GM21737 (cell line): ENCODE data around the gene PTPMT1.

Source experiments
- ATAC-seq: cut with Tn5 transposase; IDR thresholded peaks from one replicate; pipeline ENCODE4 v1.9.1; 2021; ENCODE audit warnings: mild to moderate bottlenecking, moderate library complexity; ENCODE audit not compliant: unreplicated experiment

Gene PTPMT1

DNA sequence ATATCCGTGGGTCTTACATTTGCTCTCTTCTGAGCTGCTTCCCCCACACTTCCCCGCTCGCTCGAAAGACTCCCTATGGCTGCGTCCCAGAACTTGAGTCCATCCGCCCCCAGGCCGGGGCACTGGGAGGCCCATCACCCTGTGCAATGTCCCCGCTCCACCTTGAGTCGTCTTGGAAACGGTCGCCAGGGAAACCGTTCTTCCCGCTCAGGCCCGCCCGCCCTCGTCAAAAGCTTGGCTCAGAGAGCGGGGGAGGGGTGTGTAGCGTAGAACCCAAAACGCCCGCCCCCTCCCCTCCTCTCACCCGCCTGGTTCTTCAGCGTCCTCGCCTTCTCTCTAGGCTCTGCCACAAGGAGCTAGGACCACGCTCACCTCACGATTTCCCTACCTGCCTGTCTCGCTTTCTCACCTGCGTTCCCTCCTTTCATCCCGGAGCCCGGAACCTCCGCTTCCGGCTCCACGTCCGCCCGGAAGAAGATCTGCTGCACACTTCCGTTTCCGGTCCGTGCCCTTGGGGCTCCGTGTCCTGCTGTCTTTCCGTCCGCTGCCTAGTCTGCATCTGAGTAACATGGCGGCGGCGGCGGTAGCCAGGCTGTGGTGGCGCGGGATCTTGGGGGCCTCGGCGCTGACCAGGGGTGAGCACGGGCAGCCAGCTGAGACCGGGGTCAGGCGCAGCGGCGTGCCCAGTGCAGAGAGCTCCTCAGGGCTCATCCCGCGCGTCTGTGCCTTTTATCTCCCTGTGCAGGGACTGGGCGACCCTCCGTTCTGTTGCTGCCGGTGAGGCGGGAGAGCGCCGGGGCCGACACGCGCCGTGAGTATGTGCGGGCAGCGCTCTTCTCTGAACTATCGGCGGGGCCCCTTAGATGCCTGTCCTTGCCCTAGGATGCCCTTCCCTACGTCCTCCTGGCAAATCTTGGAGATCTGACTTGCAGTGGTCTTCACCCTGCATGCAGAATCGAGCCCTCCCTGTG lies 13.4 kb downstream of the PTPMT1 start, which contains the start of the genes KBTBD4 and NDUFS3:
Gene KBTBD4, minus strand, starts transcription at position 447 of the 971 bp plus-strand sequence. Its CDS starts 19 bp downstream, at position 428.
Gene NDUFS3, plus strand, starts transcription at position 551 of the 971 bp plus-strand sequence. Its CDS starts 18 bp downstream, at position 569.
- ATAC-seq, result peak; percentile 90

DNA sequence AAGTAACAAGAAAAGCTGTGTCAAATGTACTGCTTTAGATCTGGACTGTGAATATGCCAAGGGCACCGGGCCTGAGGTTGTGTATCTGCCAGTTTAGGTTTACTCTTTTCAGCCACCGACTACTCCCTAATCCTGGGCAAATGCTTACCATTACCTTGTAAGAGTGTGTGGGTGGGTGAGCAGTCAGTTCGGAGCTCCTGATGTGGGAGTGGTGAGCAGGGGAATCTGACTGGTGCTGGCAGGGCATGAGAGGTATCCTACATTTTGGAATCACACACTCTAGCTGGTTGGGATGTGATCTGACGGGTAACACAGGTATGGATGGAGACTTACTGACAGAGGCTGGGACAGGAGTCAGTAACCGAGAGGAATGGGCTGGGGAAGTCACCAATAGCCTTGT lies 18.4 kb downstream of the PTPMT1 start:
- ATAC-seq, result no peak

DNA sequence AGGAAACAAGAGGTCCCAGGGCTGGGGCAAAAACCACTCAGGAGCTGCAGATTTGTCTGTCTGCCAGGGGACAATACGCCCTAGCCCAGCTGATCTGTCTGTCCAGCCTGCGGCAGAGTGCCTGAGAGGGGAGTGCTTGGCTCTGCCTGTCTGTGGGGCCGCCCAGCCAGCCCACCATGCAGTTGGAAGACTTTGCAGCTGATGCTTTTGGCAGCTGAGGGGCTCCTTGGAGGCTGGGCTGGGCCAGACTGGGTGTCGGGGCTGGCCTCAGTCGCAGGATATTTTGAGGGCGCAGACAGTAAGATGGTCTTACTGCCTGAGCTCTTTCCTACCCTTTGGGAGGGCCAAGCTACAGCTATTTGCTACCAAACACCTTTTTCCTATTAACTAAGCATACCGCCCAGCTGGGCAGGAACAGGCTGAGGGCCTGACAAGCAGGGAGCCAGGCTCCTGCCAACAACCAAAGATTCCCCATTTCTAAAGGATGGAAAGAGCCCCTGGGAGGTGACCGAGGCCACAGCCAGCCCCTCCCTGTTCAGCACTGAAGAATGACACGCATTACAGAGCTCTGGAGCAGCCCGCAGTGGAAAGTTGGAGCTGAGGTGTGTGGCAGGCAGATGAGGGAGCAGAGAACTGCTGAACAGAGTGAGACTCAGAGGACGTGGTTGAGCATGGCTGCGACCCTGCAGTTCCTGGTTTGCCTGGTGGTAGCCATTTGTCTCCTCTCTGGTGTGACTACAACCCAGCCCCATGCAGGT lies 20.9 kb downstream of the PTPMT1 start, which contains the start of gene FAM180B:
Gene FAM180B, plus strand, starts transcription at position 581 of the 758 bp plus-strand sequence. Its CDS starts 91 bp downstream, at position 672.
- ATAC-seq, result no peak

DNA sequence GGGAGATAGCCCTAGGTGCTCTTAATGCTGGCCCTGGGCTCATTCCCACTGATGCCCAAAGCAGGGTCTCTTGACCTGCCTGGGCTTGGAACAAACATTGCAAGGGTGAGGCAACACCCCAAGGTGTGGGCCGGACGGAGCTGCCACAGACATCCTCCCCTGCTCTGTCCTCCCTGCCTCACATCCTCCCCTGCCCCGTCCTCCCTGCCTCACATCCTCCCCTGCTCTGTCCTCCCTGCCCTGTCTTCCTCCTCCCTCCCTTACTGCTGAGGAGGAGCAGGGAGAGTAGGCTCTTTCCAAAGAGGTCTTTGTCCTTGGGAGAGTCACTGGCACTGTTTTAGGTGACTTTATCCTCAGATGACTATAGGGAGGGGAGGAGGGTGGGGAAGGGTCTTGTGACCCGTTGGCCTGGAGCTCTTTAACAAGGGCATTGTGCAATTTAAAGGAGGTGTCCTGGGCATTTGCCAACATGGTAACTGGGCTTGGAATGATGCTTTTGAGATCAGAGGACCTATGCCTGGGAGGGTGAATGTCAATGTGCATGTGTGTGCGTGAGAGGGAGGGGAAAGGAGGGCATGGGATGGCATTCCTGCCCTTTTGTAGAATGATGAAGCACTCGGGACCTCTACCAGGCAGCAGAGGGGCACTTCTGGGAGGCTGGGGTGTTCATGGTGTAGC lies 21.8 kb downstream of the PTPMT1 start:
- ATAC-seq, result no peak

DNA sequence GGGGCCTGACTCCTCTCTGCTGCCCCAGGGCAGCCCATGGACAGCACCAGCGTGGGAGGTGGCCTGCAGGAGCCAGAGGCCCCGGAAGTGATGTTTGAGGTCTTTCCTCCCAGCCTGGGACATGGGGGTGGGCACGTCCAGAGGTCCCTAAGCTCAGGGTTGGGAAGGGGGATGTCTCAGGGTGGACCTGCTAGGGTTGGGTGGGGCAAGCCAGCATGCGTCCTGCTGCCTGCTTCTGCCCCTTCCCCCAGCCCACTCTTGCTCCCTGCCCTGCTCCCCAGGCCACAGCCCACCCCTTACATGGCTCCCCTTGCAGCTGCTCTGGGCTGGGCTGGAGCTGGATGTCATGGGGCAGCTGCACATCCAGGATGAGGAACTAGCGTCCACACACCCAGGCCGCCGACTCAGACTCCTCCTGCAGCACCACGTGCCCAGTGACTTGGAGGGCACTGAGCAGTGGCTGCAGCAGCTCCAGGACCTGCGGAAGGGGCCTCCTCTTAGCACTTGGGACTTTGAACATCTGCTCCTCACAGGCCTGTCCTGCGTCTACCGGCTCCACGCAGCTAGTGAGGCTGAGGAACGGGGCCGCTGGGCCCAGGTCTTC lies 22.4 kb downstream of the PTPMT1 start:
- ATAC-seq, result no peak

DNA sequence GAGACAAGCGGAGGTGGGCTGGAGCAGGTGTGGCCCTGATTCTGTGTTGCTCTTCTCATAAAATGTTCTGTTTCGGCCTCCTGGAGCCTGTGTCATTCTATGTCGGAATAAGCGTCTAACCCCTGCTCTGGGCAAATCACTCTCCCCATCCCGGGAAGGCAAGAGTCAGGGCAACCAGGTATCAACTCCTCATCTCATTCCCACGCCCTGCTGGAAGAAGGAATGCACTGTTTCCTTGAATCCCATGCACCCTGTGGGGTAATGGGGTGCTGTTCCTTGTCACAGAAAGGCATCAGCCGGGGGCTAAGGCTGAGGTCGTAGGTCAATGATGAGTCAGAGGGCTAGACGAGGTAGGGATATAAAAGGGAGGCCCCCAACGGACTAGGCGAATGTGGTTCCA lies 23.7 kb downstream of the PTPMT1 start:
- no peak for ATAC-seq

DNA sequence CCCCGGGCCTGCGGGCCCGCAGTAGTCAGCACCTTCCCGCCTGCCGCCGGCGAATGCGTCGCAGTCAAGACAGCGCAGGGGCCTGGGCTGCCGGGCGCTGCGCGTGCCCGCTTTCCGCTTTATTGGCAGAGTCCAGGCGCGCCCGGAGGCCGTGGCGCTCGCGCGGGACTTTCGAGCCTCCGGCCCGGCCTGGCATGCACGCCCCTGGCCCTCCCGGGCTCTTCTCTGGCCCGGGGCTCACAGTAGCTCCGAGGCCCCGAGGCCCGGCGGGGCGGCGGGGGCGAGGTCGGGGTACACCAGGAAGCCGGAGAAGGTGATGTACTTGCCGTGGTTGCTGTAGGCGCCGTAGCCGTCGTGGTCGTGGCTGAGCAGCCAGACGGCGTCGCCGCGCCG lies 24.2 kb downstream of the PTPMT1 start:
- ATAC-seq, result no peak

DNA sequence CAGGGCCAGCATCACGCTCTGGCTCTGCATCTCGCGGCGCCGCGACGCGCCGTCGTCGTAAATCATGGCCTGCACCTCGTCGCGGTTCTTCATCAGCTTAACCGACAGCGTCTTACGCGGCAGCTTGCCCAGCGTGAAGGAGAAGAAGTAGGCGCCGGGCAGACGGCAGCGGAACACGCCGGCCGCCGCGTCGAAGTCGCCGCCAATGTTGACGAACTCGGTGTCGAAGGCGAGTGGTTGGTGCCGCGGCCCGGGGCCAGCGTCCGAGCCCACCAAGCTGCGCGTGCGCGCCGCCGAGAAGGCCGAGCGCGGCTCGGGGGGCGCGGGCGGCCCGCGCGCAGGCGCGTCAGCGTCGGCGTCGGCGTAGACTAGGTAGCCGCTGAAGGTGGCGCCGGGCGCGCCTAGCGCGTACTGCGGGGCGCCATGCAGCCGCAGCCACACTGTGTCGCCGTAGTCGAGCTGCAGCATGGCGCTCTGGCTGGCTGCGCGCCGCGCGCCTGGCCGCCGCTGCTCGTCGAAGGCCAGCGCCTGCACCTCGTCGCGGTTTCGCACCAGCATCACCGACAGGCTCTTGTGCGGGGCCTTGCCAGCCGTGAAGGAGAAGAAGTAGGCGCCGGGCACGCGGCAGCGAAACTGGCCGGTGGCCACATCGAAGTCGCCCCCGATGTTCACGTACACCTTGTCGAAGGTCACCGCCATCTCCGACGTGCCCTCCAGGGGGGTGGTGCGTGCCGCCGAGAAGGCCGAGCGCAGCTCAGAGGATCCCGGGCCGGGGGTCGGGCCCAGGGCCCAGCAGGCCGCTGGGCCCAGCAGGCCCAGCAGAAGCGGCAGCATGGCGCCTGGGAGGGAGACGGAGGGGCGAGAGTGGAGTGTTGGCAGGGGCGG lies 24.8 kb downstream of the PTPMT1 start:
- no peak for ATAC-seq

DNA sequence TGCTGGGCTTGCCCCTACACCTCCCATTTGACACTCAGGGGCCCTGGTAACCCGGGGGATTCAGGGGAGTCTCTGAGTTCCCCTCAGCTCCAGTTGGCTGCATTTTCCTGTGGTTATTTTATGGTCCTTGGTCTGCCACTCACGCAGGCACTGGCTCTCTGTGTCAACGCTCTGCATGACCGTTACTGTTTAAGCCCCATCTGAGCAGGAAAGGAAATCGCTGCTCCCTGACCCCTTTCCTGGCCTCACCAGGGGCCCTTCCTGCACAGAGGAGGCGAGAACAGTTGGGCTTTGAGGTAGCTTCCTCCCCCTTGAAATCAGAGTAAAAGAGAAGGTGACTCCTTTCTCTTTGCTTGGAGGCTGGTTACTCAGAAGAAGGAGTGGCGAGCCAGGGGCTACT lies 26.4 kb downstream of the PTPMT1 start:
- ATAC-seq, result no peak

DNA sequence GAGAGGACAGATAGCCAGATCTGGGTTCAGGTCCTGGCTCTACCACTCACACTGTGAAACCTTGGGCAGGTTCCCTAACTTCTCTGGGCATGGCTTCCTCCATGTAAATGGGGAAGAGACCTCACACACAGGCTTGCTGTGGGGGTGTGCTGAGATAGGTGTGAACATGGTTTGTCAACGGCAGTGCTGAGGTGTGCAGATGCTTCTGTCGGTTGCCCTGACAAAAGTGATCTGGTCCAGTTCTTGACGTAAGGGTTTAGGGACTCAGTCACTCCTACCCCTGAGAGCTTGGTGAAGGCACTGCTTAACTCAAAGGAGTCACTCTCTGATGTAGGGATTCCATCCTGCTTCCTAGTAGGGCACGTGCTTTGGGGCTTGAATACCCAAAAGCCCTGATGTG lies 26.9 kb downstream of the PTPMT1 start:
- no peak for ATAC-seq

DNA sequence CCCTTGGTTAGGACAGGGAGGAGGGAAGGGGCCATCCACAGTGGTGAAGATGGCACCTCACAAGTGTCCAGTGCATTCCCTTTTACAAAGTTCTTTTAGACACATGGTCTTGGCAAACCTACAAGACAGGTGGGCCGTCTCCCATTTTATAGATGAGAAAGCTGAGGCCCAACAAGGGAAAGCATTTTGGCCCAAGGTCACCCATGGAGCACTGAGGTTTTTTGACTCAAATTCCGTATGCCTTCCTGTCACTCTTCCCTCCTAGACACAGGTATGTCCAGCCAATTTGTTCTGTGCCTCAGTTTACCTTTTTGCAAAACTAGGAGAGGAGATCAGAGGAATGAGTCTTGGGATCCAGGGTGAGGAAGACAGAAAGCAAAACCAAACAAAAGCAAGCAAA lies 27.6 kb downstream of the PTPMT1 start:
- no peak for ATAC-seq

DNA sequence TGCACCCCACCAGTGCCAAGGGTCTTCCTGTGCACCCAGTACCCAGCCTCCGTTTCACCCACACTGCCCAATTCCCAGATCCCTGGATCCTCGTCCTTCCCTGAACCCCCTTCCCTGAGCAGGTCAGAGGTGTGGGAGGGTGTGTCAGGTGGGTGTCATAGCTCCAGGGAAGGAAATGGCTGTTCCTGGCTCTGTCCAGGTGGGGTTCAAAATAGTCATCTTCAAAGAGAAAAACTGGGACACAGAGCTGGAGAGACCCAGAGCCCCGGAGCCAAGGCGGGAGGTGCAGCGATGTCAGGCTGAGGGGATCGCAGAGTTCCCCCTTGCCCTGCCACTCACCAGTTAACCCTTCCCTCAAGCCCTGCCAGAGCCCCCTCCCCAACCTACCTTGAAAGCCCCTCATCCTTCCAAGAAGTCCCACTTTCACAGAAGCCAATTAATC lies 28.1 kb downstream of the PTPMT1 start:
- ATAC-seq, result no peak

DNA sequence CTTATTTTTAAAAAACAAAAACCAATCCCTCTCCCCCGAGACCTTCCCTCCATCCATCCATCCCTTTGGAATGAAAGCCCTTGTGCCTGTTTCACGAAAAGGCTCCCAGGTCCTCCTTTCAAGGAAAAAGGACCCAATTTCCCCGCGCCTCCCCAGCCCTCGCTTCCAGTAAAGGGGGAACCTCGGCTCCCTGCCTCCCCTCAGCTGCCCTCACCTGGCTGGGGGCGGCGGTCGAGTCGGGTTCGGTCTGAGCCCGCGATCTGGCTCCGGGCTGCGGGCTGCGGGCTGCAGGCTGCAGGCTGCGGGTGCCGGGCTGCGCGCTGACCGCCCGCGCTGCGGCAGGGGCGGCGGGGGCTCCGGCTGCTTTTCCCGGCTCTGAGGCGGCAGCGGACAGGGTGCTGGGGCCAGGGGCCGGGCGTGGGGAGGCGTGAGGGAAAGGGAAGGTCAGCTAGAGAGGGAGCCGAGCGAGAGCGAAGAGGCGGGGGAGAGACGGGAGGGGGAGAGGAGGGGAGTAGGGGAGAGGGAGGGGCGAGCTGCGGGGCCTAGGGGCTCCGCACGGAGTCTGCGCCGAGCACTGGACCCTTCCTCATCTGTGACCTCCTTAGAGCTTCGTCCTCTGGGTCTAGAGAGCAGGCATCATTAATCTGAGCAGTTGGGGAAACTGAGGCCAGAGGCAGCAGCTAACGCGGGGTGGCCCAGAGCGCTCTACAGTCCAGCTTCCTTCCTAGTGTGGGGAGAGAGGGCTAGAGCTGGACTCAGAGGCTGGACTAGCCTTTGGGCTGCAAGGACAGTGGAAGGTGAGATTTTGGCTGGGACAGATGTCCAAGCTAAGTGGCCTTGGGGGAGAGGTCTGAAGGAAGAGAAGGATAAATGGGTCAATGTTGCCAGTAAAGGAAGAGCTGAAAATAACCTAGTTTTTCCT lies 28.8 kb downstream of the PTPMT1 start, which contains the start of gene C1QTNF4:
Gene C1QTNF4, minus strand, starts transcription at position 478 of the 922 bp plus-strand sequence. CDS start 3,601 bp downstream, outside the sequence.
- no peak for ATAC-seq

DNA sequence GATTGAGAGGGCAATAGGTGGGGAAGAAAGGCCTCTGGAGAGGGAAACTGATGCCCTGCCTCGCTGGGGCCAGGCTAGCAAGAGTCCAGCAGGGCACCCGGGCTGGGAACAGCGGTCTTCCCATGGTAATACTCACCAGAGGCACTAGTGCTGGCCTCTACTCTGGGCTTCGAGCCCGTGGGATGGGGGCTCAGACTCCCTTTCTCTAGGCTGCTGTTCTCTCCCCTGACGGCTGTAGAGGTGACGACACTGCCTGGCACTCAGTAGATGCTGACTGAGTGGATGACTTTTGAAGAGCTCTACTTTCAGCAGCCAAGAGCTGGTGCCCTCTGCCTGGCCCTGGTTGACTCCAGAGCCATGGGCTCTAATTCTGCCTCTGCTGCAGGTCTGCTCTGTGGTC lies 29.6 kb downstream of the PTPMT1 start:
- no peak for ATAC-seq

DNA sequence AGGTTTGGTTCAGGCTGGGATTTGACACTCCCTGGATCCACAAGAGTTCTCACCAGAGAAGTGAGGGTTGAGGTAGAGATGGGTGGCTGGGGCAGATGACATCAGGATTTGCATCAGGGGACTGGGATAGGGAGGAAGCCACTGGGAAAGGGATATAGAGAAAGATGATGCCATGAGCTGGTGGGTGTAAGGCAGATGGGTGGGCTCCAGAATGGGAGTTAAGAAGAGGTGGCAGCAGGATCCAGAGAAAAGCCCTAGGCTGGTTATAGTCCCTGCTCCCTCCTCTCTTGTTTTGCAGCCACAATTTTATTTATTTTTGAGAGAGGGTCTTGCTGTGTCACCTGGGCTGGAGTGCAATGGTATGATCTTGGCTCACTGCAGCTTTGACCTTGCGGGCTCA lies 30.6 kb downstream of the PTPMT1 start:
- ATAC-seq, result no peak

DNA sequence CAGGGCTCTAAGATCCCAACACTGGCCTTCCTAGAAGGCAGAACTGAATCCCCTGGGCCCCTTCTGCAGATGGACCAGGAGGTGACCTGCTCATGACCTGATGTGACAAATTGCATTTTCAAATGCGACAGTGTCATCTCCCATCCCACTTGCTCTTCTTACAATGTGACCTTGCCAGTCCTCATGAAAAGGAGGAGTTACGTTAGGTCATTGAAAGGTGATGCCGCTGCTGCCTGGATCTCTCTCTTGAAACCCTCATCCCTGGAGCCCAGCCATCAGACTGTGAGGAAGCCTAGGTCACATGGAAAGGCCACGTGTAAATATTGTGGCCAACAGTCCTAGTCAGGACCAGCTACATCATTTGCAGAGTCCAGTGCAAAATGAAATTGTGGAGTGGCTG lies 34.5 kb downstream of the PTPMT1 start:
- no peak for ATAC-seq

DNA sequence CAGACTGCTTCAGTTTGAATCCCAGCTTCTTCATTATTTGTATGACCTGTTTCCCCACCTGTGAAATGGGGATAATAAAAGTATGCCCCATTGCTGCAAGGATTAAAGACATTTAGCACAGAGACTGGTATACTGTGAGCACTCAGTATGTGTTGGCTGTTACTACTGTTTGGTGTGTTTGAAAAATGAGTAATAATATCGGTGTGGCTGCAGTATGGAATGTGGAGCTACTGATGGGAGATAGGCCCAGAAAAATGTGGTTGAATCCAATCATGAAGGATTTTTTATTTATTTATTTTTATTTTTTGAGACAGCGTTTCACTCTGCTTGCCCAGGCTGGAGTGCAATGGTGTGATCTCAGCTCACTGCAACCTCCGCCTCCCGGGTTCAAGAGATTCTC lies 37.9 kb downstream of the PTPMT1 start:
- ATAC-seq, result no peak

DNA sequence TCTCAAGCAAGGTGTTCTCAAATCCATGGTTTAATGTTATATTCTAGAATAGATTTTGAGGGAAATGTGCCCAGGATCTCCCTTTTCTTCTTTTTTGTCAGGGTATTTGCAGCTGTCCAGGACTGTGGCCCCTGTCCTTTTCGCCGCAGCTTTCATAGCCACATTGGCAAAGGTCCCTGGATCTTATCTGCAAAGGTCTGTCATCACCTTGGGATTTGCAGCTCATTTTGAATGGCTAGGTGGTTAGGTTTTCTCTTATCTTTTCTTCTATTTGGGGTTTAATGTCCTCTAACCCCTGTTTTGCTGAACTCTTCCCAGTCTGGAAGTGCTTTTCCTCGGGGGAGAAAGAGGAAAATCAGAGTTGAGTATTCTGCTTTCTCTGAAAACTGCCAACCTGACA lies 40.5 kb downstream of the PTPMT1 start:
- no peak for ATAC-seq
